Measurements from ENCODE around the gene ALDH8A1. TPM values are rescaled to one million over a fixed set of nuclear protein-coding genes. Genes with fewer than 3 reads are reported as not detected.

Gene ALDH8A1
- total RNA-seq, 1 donor from 2014 or later, result 1.4 TPM

DNA sequence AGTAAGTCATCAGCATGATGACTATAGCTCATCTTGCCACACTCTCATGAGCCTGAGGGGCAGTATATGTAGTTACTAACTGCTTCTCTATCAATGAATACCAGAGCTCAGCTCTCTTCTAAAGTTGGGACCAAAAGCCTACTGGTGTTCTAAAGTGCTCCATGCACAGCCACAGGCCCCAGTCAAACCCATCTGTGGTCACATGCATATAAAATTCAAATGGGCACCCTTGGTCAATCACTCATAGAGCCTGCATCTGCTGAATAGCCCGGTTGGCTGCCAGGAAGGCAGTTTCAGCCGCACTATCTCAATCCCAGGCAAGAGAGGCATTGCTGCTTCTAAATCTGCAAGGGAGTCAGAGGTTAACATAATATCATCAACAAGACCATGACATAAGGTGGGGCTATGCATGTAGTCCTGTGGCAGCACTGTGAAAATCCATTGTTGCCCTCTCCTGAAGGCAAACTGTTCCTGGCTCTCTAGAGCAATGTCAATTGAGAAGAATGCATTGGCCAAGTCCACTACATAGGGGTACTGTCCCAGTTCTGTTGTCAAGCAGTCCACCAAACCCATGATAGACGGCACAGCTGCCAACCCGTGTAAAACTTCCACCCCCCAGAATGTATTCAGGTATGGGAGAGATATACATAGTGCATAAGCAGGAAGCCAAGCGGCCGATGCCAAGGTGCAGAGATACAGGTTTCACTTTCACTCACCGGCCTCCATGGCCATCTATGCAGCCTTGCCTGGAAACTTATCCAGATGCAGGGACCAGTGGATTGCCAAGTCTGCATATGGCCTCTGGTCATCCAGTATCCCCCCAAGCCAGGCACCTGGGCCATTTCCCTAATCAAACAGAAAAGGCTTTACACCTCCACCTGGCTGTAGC is 76.2 kb downstream of the ALDH8A1 start:
- DNase-seq (ENCODE audit: low spot score), result no peak

DNA sequence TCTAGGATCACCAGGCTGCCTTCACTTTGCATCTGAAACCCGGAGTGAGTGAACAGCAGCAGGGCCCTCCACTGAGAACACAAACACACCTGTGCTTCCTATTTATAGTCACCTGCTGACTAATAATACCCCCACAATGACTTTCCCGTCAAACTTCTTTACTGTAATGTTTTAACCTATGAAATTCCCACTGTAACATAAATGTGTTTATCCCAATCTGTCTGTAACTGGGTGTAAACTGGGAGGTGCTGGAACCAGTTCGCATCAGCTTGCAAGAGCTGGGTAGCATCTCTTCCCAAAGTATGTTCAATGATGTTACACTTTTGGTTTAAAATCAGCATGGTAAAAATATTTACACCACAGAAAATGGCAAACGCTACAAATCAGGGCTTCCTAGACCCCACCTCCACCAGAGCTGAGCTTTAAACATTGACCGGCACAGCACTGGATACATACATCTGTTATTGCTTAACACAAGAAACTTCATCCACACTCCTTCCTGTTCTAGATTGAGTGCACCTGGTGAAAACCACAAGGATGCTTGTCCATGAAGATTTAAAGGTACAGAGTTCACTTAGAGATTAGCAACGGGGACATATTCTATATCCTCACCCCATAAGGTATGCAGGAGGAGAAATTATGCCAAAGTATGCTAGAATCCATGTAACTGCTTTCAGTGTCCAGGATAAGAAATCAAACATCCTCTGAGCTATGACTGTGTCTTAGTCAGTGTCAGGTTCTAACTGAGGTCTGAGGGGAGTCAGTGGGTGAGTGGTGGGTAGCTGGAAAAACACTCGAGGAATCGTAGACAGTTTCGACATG is 79.0 kb downstream of the ALDH8A1 start:
- DNase-seq (ENCODE audit: low spot score), result no peak

DNA sequence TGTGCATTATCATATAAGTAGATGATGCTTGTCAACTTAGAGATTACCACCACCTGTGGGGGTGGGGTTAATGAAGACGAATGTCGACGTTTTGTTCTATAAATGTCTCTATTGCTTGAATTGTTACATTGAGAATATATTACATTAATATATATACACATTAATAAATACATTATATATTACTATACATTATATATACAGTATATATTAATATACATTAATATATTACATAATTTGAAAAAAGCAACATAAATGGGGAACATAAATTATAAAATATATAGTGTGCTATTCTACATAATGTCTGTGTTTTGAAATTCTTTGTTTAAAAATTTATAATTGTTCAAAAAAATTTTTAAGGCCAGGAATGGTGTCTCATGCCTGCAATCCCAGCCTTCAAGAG is 81.1 kb downstream of the ALDH8A1 start:
- no peak for DNase-seq (ENCODE audit: low spot score)

Other genes starting within 250 kb of the ALDH8A1 start
- 96.5 TPM for gene HBS1L, start 104.7 kb upstream of the ALDH8A1 start, total RNA-seq (ENCODE audit: insufficient read depth, low replicate concordance)
- gene MYB, start 231.2 kb upstream of the ALDH8A1 start, total RNA-seq (ENCODE audit: insufficient read depth, low replicate concordance), result 0.72 TPM